IMR-90 (cell line): Measurements from ENCODE around the gene RBFA. TPM values are rescaled to one million over a fixed set of nuclear protein-coding genes. Genes with fewer than 3 reads are reported as not detected.
A peak's percentile ranks its signal among the peaks of the same experiment; 100 is the strongest.

Source experiments
- ATAC-seq: fragments of 200-7000 bp; cut with Tn5 transposase; 2 replicates; pipeline ENCODE4 v1.9.1; 2020; ENCODE audit warnings: low read depth, mild to moderate bottlenecking, moderate library complexity
- BruUV-seq: library from RNA; stranded (reverse); fragments of 400-500 nt; replicated peaks from 2 replicates; lab custom pipeline; 2021; lab: Mats Ljungman, UMichigan
- CTCF ChIA-PET: fragments of 300-600 bp; formaldehyde crosslinking; extraction: SDS; loops from one replicate; lab custom pipeline; 2021; ENCODE audit warnings: antibody characterized with exemption; lab: Yijun Ruan, JAX
- POLR2A ChIA-PET: fragments of 300-600 bp; sonication (Branson Sonifier 250); formaldehyde crosslinking; loops from one replicate; lab custom pipeline; 2022; ENCODE audit warnings: antibody characterized with exemption; ENCODE audit not compliant: unreplicated experiment; lab: Charles Lee
- DNase-seq: peaks from one replicate; pipeline ENCODE4 v3.0.0; 2013
- H2AFZ ChIP-seq: replicated peaks from 2 replicates; pipeline ENCODE3; 2013; ENCODE audit warnings: low read length, mild to moderate bottlenecking; ENCODE audit not compliant: poor library complexity
- H2AK5ac ChIP-seq: 2 replicates; pipeline ENCODE4 v1.6.1; 2013; ENCODE audit warnings: low read depth, low read length, inconsistent platforms
- H2AK9ac ChIP-seq: replicated peaks from 2 replicates; pipeline ENCODE3; 2013; ENCODE audit warnings: mild to moderate bottlenecking, low read depth, low read length, moderate library complexity; ENCODE audit not compliant: poor library complexity
- H2BK120ac ChIP-seq: 2 replicates; pipeline ENCODE4 v1.6.1; 2013; ENCODE audit warnings: low read depth, low read length, inconsistent platforms
- H2BK15ac ChIP-seq: 3 replicates; pipeline ENCODE4 v1.6.1; 2013; ENCODE audit warnings: low read depth, low read length, inconsistent platforms
- H2BK20ac ChIP-seq: 2 replicates; pipeline ENCODE4 v1.6.1; 2013; ENCODE audit warnings: low read depth, mild to moderate bottlenecking, inconsistent platforms, low read length, moderate library complexity
- H2BK5ac ChIP-seq: 2 replicates; pipeline ENCODE4 v1.6.1; 2013; ENCODE audit warnings: mild to moderate bottlenecking, low read depth, low read length, inconsistent platforms; ENCODE audit not compliant: poor library complexity, severe bottlenecking
- H3K14ac ChIP-seq: replicated peaks from 2 replicates; pipeline ENCODE4 v1.6.1; 2013; ENCODE audit warnings: low read depth, low read length, inconsistent platforms
- H3K18ac ChIP-seq: 2 replicates; pipeline ENCODE4 v1.6.1; 2013; ENCODE audit warnings: low read depth, low read length, control low read depth
- H3K23ac ChIP-seq: 2 replicates; pipeline ENCODE4 v1.6.1; 2013; ENCODE audit warnings: low read depth, low read length, inconsistent platforms
- H3K27ac ChIP-seq: 2 replicates; pipeline ENCODE4 v1.5.1; 2013; ENCODE audit warnings: mild to moderate bottlenecking, control low read depth, low read length; ENCODE audit not compliant: insufficient read depth
- H3K27me3 ChIP-seq: 2 replicates; pipeline ENCODE4 v1.6.1; 2013; ENCODE audit warnings: low read length; ENCODE audit not compliant: control insufficient read depth, insufficient read depth
- H3K36me3 ChIP-seq: 2 replicates; pipeline ENCODE4 v1.6.1; 2013; ENCODE audit warnings: low read length, mixed read lengths; ENCODE audit not compliant: control insufficient read depth, insufficient read depth
- H3K4ac ChIP-seq: 2 replicates; pipeline ENCODE4 v1.6.1; 2013; ENCODE audit warnings: low read depth, low read length, inconsistent platforms
- H3K4me1 ChIP-seq: 2 replicates; pipeline ENCODE4 v1.6.1; 2013; ENCODE audit warnings: low read length, mixed read lengths; ENCODE audit not compliant: control insufficient read depth, insufficient read depth
- H3K4me2 ChIP-seq: 2 replicates; pipeline ENCODE4 v1.6.1; 2013; ENCODE audit warnings: low read depth, mild to moderate bottlenecking, control low read depth, low read length, moderate library complexity
- H3K4me3 ChIP-seq: 2 replicates; pipeline ENCODE4 v1.5.1; 2013; ENCODE audit warnings: low read depth, mild to moderate bottlenecking, control low read depth, low read length, moderate library complexity; ENCODE audit not compliant: insufficient read depth
- H3K56ac ChIP-seq: 2 replicates; pipeline ENCODE4 v1.6.1; 2013; ENCODE audit warnings: low read length, inconsistent platforms; ENCODE audit not compliant: insufficient read depth; ENCODE audit errors: extremely low read depth
- H3K79me1 ChIP-seq, 2 experiments: 2 replicates each; pipeline ENCODE4 v1.6.1; 2013; ENCODE audit warnings: low read length in 2 of 2, inconsistent platforms in 1 of 2, low read depth in 1 of 2
- H3K9ac ChIP-seq: 2 replicates; pipeline ENCODE4 v1.6.1; 2013; ENCODE audit warnings: low read depth, low read length, control low read depth
- H3K9me1 ChIP-seq: 2 replicates; pipeline ENCODE4 v1.6.1; 2013; ENCODE audit warnings: low read length, inconsistent platforms; ENCODE audit not compliant: insufficient read depth
- H3K9me3 ChIP-seq: 2 replicates; pipeline ENCODE4 v1.6.1; 2013; ENCODE audit warnings: low read length; ENCODE audit not compliant: control insufficient read depth, insufficient read depth
- H4K20me1 ChIP-seq: 2 replicates; pipeline ENCODE4 v1.6.1; 2013; ENCODE audit warnings: low read length, inconsistent platforms; ENCODE audit not compliant: insufficient read depth
- H4K5ac ChIP-seq: 2 replicates; pipeline ENCODE4 v1.6.1; 2013; ENCODE audit warnings: mild to moderate bottlenecking, low read depth, low read length, control low read depth
- H4K8ac ChIP-seq, 2 experiments: 2 replicates each; pipeline ENCODE4 v1.6.1; 2013; ENCODE audit warnings: low read depth in 2 of 2, low read length in 2 of 2, control low read depth in 1 of 2, inconsistent platforms in 1 of 2
- H4K91ac ChIP-seq: 2 replicates; pipeline ENCODE4 v1.6.1; 2013; ENCODE audit warnings: low read depth, low read length, inconsistent platforms; ENCODE audit not compliant: insufficient read depth
- BHLHE40 ChIP-seq: fragments of 150-350 bp; IDR thresholded peaks from 2 replicates; pipeline ENCODE4 v1.6.1; 2016; ENCODE audit warnings: mild to moderate bottlenecking, low read depth, low read length
- CEBPB ChIP-seq: IDR thresholded peaks from 2 replicates; pipeline ENCODE4 v1.6.1; 2012; ENCODE audit warnings: low read depth, low read length, improper control_type of control experiment
- ELK1 ChIP-seq: fragments of 150-350 bp; IDR thresholded peaks from 2 replicates; pipeline ENCODE4 v1.6.1; 2016; ENCODE audit warnings: low read depth, mild to moderate bottlenecking, low read length, moderate library complexity, borderline replicate concordance
- FOS ChIP-seq: fragments of 150-350 bp; IDR thresholded peaks from 2 replicates; pipeline ENCODE4 v1.6.1; 2016; ENCODE audit warnings: low read depth, low read length
- MAFK ChIP-seq: IDR thresholded peaks from 2 replicates; pipeline ENCODE4 v1.6.1; 2012; ENCODE audit warnings: low read depth, low read length, improper control_type of control experiment
- MXI1 ChIP-seq: IDR thresholded peaks from 2 replicates; pipeline ENCODE4 v1.6.1; 2012; ENCODE audit warnings: low read depth, mild to moderate bottlenecking, low read length, moderate library complexity, borderline replicate concordance
- RAD21 ChIP-seq: IDR thresholded peaks from 2 replicates; pipeline ENCODE4 v1.6.1; 2012; ENCODE audit warnings: low read length, improper control_type of control experiment
- SMC3 ChIP-seq: fragments of 150-350 bp; IDR thresholded peaks from 2 replicates; pipeline ENCODE4 v1.6.1; 2016; ENCODE audit warnings: low read depth, mild to moderate bottlenecking, antibody characterized with exemption, low read length, moderate library complexity
- USF2 ChIP-seq: fragments of 150-350 bp; IDR thresholded peaks from 2 replicates; pipeline ENCODE4 v1.6.1; 2017; ENCODE audit warnings: mild to moderate bottlenecking, antibody characterized with exemption, low read length, low read depth
- WGBS, 2 experiments: methylation state at CpG; one replicate each; pipeline versions ENCODE4 v1.1.5 to v1.1.7; 2013; ENCODE audit warnings: missing lambda C conversion rate in 2 of 2; ENCODE audit not compliant: insufficient read length in 1 of 2; ENCODE audit errors: extremely low coverage in 2 of 2; 5-methylcytosine and 5-hydroxymethylcytosine counted together
- dilution Hi-C: fragments of 300-500 bp; cut with HindIII; formaldehyde crosslinking; loops from one replicate; pipeline ENCODE4 v1.14.3; 2018; ENCODE audit warnings: low sequenced_read_pairs; ENCODE audit not compliant: unreplicated experiment
- in situ Hi-C: fragments of 300-500 bp; cut with MboI; formaldehyde crosslinking; loops from 3 replicates; pipeline ENCODE4 v1.14.3; 2019; ENCODE audit warnings: low sequenced_read_pairs, inconsistent platforms, mixed read lengths
- intact Hi-C: fragments of 100-400 bp; cut with micrococcal nuclease; formaldehyde crosslinking; loops from 2 replicates; pipeline ENCODE4 v1.10.0; 2022
- polyA plus RNA-seq, 3 experiments: library from polyadenylated mRNA; depleted of rRNA; stranded (reverse); fragments of >200 nt; gene quantifications; 2 replicates each; pipeline ENCODE4 v1.2.3, GENCODE V29; 2012; ENCODE audit warnings: low replicate concordance in 1 of 3
- total RNA-seq: library from RNA; depleted of rRNA; stranded (reverse); fragments of >200 nt; gene quantifications from 2 replicates; pipeline ENCODE4 v1.2.3, GENCODE V29; 2012

RBFA gene
- total and polyA plus RNA-seq, 2 of the 4 experiments (the other 2 are of a cell fraction): 21.0 to 38.0 TPM

GRCh38 chr18:80006724-80007123 lies 27.5 kb upstream of the RBFA start (continued):
- TF ChIP-seq ELK1 (no peak), RAD21 (no peak)

DNA sequence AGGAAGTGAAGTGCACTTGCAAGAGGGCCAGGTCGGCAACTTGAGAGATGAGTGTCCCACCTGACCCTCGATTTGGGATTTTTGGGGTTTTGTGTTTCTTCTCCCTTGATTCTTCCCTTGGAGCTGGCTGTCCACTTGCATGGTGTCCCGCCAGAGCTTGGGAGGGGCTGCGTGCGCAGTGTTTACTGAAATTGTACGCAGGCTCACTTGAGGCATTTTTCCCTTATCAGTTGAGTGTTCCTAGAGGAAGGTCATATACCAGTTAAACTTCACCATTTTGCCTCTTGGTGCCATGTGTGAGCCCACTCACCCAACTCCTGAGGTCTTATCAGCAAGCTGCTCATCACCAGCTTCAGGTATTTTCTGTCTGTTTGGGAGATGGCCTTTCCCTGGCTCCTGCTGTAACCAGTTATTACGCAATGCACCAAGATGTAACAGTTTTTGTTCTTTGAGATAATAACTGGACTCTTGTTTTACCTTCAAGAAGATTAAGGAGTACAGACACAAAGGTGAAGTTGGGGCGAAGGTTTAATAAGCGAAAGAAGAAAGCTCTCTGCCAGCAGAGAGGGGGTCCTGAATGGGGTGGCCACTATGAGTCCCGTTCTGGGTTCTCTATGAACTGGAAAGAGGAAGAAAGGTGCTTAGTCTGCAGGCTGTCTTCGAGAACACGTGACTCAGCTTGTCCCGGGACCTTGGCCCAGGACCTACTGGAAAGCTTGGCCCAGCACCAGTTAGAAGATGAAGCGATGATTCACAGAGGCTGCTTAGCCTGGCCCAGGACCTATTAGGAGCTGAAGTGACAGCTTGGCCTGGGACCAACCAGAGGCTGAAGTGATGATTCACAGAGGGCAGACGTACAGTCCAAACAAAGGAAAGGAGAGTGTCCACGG lies 24.3 kb upstream of the RBFA start:
- Histone ChIP-seq H2BK15ac (no peak overlapping the region; the same call in 2 of the 3 replicates), H3K27me3 (no peaks in the 10 kb centered on the region), H2AFZ (peak overlapping the region; percentile 72), H2AK9ac (peak overlapping the region; percentile 25), H3K27ac (peak overlapping the region; percentile 51; the same call in 1 of the 2 replicates), H3K9ac (no peak overlapping the region), H3K23ac (no peak overlapping the region), H3K18ac (no peak overlapping the region), H2BK5ac (no peak overlapping the region), H3K79me1 (no peaks in the 10 kb centered on the region), H3K56ac (no peak overlapping the region), H4K20me1 (no peaks in the 10 kb centered on the region), H4K91ac (no peak overlapping the region), H3K36me3 (no peaks in the 10 kb centered on the region), H2BK20ac (no peak overlapping the region), H3K4ac (peak overlapping the region; percentile 24; the same call in 1 of the 2 replicates), H3K14ac (no peak overlapping the region), H3K9me3 (no peaks in the 10 kb centered on the region), H2BK120ac (peak overlapping the region; percentile 72; the same call in 1 of the 2 replicates), H4K8ac (peak overlapping the region in 1 of 2 experiments; percentile 42; a peak in 1 of 4 replicates), H3K4me1 (peaks cover 7% of the 10 kb centered on the region), H3K4me3 (no peak overlapping the region), H3K4me2 (peak overlapping the region; percentile 32), H2AK5ac (peak overlapping the region; percentile 5; the same call in 1 of the 2 replicates), H3K9me1 (0 out of 2 replicates have a peak, but pooled peaks cover 4% of the 10 kb centered on the region), H4K5ac (no peak overlapping the region)
- ChIA-PET CTCF (interaction anchor here (1.4 kb wide), 1 partner anchor 12 kb away, joined by 3 read pairs; no protein-coding TSS in a partner anchor), POLR2A (no interaction called here)
- in situ Hi-C loops: no loop called here
- TF ChIP-seq USF2: peak; percentile 93
- TF ChIP-seq BHLHE40: peak; percentile 84; the same call in 1 of the 2 replicates
- peak; percentile 79 for TF ChIP-seq FOS
- TF ChIP-seq MXI1: 0 out of 2 replicates have a peak, but pooled peaks have one; percentile 7
- TF ChIP-seq MAFK: peak; percentile 71
- TF ChIP-seq SMC3: no peak
- TF ChIP-seq CEBPB: no peak; the same call in 1 of the 2 replicates
- DNase-seq: peak; percentile 98
- ATAC-seq: peak; percentile 98
- dilution Hi-C loops: no loop called here
- 33% methylated on average over 3 of the region's 16 CpGs; no CpG with 5 or more reads in 1 of the 2 experiments for WGBS, 2 experiments
- BruUV-seq: no TSS peak
- intact Hi-C loops: no loop called here
